GM12878 (cell line): ENCODE data around the gene ADAMTS16. TPM values are rescaled to one million over a fixed set of nuclear protein-coding genes. Genes with fewer than 3 reads are reported as not detected.

ENCODE experiments used
- ATAC-seq: fragments of 200-7000 bp; cut with Tn5 transposase; 3 replicates; pipeline ENCODE4 v1.9.1; 2020; ENCODE audit warnings: mild to moderate bottlenecking, moderate library complexity
- BruUV-seq: library from RNA; stranded (reverse); fragments of 400-500 nt; replicated peaks from 2 replicates; lab custom pipeline; 2021; lab: Mats Ljungman, UMichigan
- CTCF ChIA-PET: fragments of 300-600 bp; sonication (Branson Sonifier 250); formaldehyde crosslinking; extraction: SDS; loops from one replicate; lab custom pipeline; 2021; ENCODE audit warnings: inconsistent platforms; lab: Yijun Ruan, JAX
- POLR2A ChIA-PET: fragments of 350-600 bp; formaldehyde crosslinking; extraction: SDS; loops from one replicate; lab custom pipeline; 2021; ENCODE audit warnings: inconsistent platforms; lab: Charles Lee
- RAD21 ChIA-PET: fragments of 300-600 bp; sonication (Branson Sonifier 250); formaldehyde crosslinking; loops from one replicate; lab custom pipeline; 2023; ENCODE audit warnings: antibody characterized with exemption; ENCODE audit not compliant: unreplicated experiment; lab: Charles Lee
- SMC1A ChIA-PET: fragments of 300-600 bp; sonication (Branson Sonifier 250); formaldehyde crosslinking; loops from one replicate; lab custom pipeline; 2023; ENCODE audit not compliant: unreplicated experiment, uncharacterized antibody; lab: Charles Lee
- DNase-seq: peaks from one replicate; pipeline ENCODE4 v3.0.0-alpha.2; 2011; ENCODE audit warnings: low read depth, low spot score
- FAIRE-seq: peaks from 3 replicates; lab custom pipeline; 2011; peaks lifted over from hg19 to GRCh38; lab: Jason Lieb, UNC
- H2AFZ ChIP-seq: 2 replicates; pipeline ENCODE4 v1.6.0; 2011; ENCODE audit warnings: low read depth, low read length, control low read depth; ENCODE audit not compliant: control insufficient read depth
- H3K27ac ChIP-seq: 2 replicates; pipeline ENCODE4 v1.5.1; 2011; ENCODE audit warnings: control low read depth; ENCODE audit not compliant: control insufficient read depth, insufficient read depth
- H3K27me3 ChIP-seq, 2 experiments: replicated peaks in 1 of 2; 2 replicates each; pipeline versions ENCODE4 v1.6.0 to v1.6.1; 2011; ENCODE audit warnings: low read length in 1 of 2; ENCODE audit not compliant: control insufficient read depth in 2 of 2, insufficient read depth in 2 of 2
- H3K36me3 ChIP-seq, 2 experiments: 2 replicates each; pipeline ENCODE4 v1.5.1; 2011; ENCODE audit warnings: low read length in 1 of 2; ENCODE audit not compliant: control insufficient read depth in 2 of 2, insufficient read depth in 2 of 2
- H3K4me1 ChIP-seq: 2 replicates; pipeline ENCODE4 v1.6.1; 2011; ENCODE audit warnings: mild to moderate bottlenecking, low read length, moderate library complexity, mixed read lengths; ENCODE audit not compliant: control insufficient read depth, insufficient read depth
- H3K4me2 ChIP-seq: 2 replicates; pipeline ENCODE4 v1.6.0; 2011; ENCODE audit warnings: control low read depth; ENCODE audit not compliant: control insufficient read depth, insufficient read depth
- H3K4me3 ChIP-seq: fragments of 200-600 bp; sonication (generic); 2 replicates; pipeline ENCODE4 v1.5.1; 2016
- H3K79me2 ChIP-seq: 2 replicates; pipeline ENCODE4 v1.6.0; 2011; ENCODE audit warnings: low read length; ENCODE audit not compliant: control insufficient read depth, insufficient read depth
- H3K9ac ChIP-seq: 2 replicates; pipeline ENCODE4 v1.8.0; 2011; ENCODE audit warnings: low read length, control low read depth, mixed read lengths; ENCODE audit not compliant: control insufficient read depth, insufficient read depth
- H3K9me3 ChIP-seq: replicated peaks from 3 replicates; pipeline ENCODE4 v1.5.1; 2011; ENCODE audit warnings: mild to moderate bottlenecking, low read length; ENCODE audit not compliant: control insufficient read depth, insufficient read depth
- H4K20me1 ChIP-seq: 2 replicates; pipeline ENCODE4 v1.6.0; 2011; ENCODE audit not compliant: control insufficient read depth, insufficient read depth
- BRCA1 ChIP-seq: IDR thresholded peaks from 2 replicates; pipeline ENCODE4 v1.6.1; 2011; ENCODE audit warnings: low read depth, low read length, improper control_type of control experiment
- CBFB ChIP-seq: IDR thresholded peaks from 2 replicates; pipeline ENCODE4 v1.6.1; 2016; ENCODE audit warnings: antibody characterized with exemption, low read depth
- CREM ChIP-seq: IDR thresholded peaks from 2 replicates; pipeline ENCODE4 v1.6.1; 2014; ENCODE audit warnings: antibody characterized with exemption, low read depth
- ETV6 ChIP-seq, 2 experiments: fragments of 450-650 bp in 1 of 2; IDR thresholded peaks in 1 of 2; conservative IDR thresholded peaks in 1 of 2; 2 replicates each; pipeline ENCODE4 v1.6.1; 2014; ENCODE audit warnings: antibody characterized with exemption in 1 of 2, borderline replicate concordance in 1 of 2, low read depth in 1 of 2, mild to moderate bottlenecking in 1 of 2, moderate library complexity in 1 of 2
- EZH2 ChIP-seq: IDR thresholded peaks from 2 replicates; pipeline ENCODE4 v1.6.1; 2012; ENCODE audit warnings: low read depth, mild to moderate bottlenecking, control low read depth, inconsistent platforms, low read length, borderline replicate concordance; ENCODE audit not compliant: control insufficient read depth
- MYC ChIP-seq: IDR thresholded peaks from 2 replicates; pipeline ENCODE4 v1.6.1; 2011; ENCODE audit warnings: mild to moderate bottlenecking, low read length, moderate library complexity, inconsistent platforms; ENCODE audit not compliant: insufficient read depth, insufficient replicate concordance, insufficient read length, severe bottlenecking
- NFXL1 ChIP-seq: fragments of 450-650 bp; IDR thresholded peaks from 2 replicates; pipeline ENCODE4 v1.6.1; 2017; ENCODE audit warnings: antibody characterized with exemption, mild to moderate bottlenecking, borderline replicate concordance
- POLR2A ChIP-seq: IDR thresholded peaks from 2 replicates; pipeline ENCODE4 v1.6.1; 2011; ENCODE audit warnings: low read depth, mild to moderate bottlenecking, low read length
- RBBP5 ChIP-seq: fragments of 200-600 bp; sonication (generic); conservative IDR thresholded peaks from 2 replicates; pipeline ENCODE4 v1.6.1; 2016
- SMAD5 ChIP-seq: IDR thresholded peaks from 2 replicates; pipeline ENCODE4 v1.6.1; 2016; ENCODE audit warnings: antibody characterized with exemption, low read depth
- SPI1 ChIP-seq: IDR thresholded peaks from 2 replicates; pipeline ENCODE4 v1.6.1; 2011; ENCODE audit warnings: low read depth, mild to moderate bottlenecking, low read length, moderate library complexity, borderline replicate concordance; ENCODE audit not compliant: insufficient read depth
- STAT1 ChIP-seq: fragments of 450-650 bp; conservative IDR thresholded peaks from 2 replicates; pipeline ENCODE4 v1.6.1; 2014; ENCODE audit warnings: antibody characterized with exemption, mild to moderate bottlenecking
- SUPT20H ChIP-seq: IDR thresholded peaks from 2 replicates; pipeline ENCODE4 v1.6.1; 2011; ENCODE audit warnings: low read depth, mild to moderate bottlenecking, low read length, moderate library complexity, borderline replicate concordance; ENCODE audit not compliant: control insufficient read depth
- TAF1 ChIP-seq: IDR thresholded peaks from 2 replicates; pipeline ENCODE4 v1.6.1; 2011; ENCODE audit warnings: mild to moderate bottlenecking, low read depth, low read length, borderline replicate concordance
- ZZZ3 ChIP-seq: IDR thresholded peaks from 2 replicates; pipeline ENCODE4 v1.6.1; 2011; ENCODE audit warnings: low read depth; ENCODE audit not compliant: control insufficient read depth, insufficient read length
- WGBS: methylation state at CpG from one replicate; pipeline ENCODE4 v1.1.6; 2016; ENCODE audit warnings: low lambda C conversion rate; ENCODE audit not compliant: insufficient replicate concordance, insufficient coverage; ENCODE audit errors: missing lambda C conversion rate; 5-methylcytosine and 5-hydroxymethylcytosine counted together
- in situ Hi-C: fragments of 300-500 bp; cut with MboI; formaldehyde crosslinking; loops from 9 replicates; pipeline ENCODE4 v1.14.3; 2018; ENCODE audit warnings: mixed read lengths
- intact Hi-C: fragments of 100-400 bp; cut with micrococcal nuclease; formaldehyde crosslinking; loops from one replicate; pipeline ENCODE4 v1.14.2; 2022; ENCODE audit not compliant: unreplicated experiment
- polyA plus RNA-seq, 11 experiments: library from polyadenylated mRNA; depleted of rRNA in 4 of 11; unstranded in 6 of 11; stranded (reverse) in 5 of 11; fragments of >200 nt; fragmentation: Nextera tagmentation in 4 of 11; fragmentation: Illumina TruSeq in 1 of 11; extraction: Ambion mirVana in 4 of 11; extraction: Trizol in 1 of 11; gene quantifications; 1 replicate in 1 of 11; 2 replicates in 10 of 11; pipeline versions ENCODE4 v1.2.1 to v1.2.3, GENCODE V29; 2011 to 2016; ENCODE audit warnings: inconsistent platforms in 2 of 11, missing spikeins in 2 of 11, low read depth in 1 of 11
- total RNA-seq, 4 experiments: library from RNA; depleted of rRNA in 3 of 4; stranded (reverse); fragments of >200 nt in 3 of 4; fragmentation: Illumina TruSeq in 1 of 4; extraction: Trizol in 1 of 4; gene quantifications; 2 replicates each; pipeline versions ENCODE4 v1.2.1 to v1.2.3, GENCODE V29; 2013 to 2021

The ADAMTS16 gene
- total and polyA plus RNA-seq, 10 of the 15 experiments (the other 5 are each of a cell fraction or from before 2014, with no cell fraction given) = 0.04 TPM; not detected in 9

DNA sequence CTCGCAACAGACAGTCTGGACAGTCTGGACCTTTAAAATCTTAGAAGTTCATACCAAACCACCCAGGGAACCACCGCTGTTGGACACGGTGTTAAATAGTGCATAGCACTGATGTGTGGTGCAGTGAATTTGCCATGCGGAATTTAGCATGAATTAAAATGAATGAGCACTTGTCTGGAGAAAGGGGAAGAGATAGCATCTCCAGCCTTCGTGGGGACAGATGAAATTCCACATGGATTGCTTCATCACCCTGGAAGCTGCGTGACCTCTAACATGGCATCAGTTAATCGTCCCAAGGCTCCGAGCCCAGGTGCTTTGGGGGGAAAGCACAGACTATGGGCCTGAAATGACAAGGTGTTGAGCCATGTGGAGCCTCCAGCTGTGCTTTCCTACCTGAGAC lies 91.4 kb downstream of the ADAMTS16 start:
- H3K27me3 ChIP-seq = no peaks in the 10 kb centered on the region
- no TSS peak for BruUV-seq
- H3K4me1 ChIP-seq = no peaks in the 10 kb centered on the region
- H3K27ac ChIP-seq = no peak overlapping the region
- DNase-seq (no peak), FAIRE-seq (no peak), ATAC-seq (no peak)
- TF ChIP-seq SUPT20H (no peak), NFXL1 (no peak), POLR2A (no peak), SMAD5 (no peak), SPI1 (no peak), STAT1 (no peak), BRCA1 (no peak)
- no peak overlapping the region for H3K9ac ChIP-seq
- ChIA-PET CTCF (no interaction called here), POLR2A (no interaction called here), RAD21 (no interaction called here), SMC1A (no interaction called here)
- H3K36me3 ChIP-seq = no peaks in the 10 kb centered on the region
- 51% methylated on average over 8 of the region's 8 CpGs for WGBS
- H3K4me2 ChIP-seq = no peak overlapping the region
- intact Hi-C loops (no loop called here), in situ Hi-C loops (no loop called here)
- H3K9me3 ChIP-seq = no peaks in the 10 kb centered on the region
- no peaks in the 10 kb centered on the region for H3K79me2 ChIP-seq
- no peak overlapping the region for H2AFZ ChIP-seq
- H4K20me1 ChIP-seq = no peaks in the 10 kb centered on the region
- H3K4me3 ChIP-seq = no peak overlapping the region

DNA sequence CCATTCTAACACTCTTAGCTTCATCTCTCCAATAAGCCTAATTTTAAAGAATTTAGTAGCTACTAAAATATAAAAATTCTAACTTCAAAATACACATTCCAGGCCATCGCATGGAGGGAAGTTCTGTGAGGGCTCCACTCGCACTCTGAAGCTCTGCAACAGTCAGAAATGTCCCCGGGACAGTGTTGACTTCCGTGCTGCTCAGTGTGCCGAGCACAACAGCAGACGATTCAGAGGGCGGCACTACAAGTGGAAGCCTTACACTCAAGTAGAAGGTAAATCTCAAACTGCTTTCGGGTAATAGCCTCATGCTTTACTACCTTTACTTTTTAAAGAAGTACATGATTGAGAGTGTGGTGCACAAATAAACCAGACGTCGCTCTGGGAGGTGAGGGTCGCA lies 94.8 kb downstream of the ADAMTS16 start:
- ChIA-PET SMC1A (interaction anchor here (1.6 kb wide), 1 partner anchor 150 kb away, joined by 3 read pairs; no protein-coding TSS in a partner anchor), CTCF (no interaction called here), POLR2A (no interaction called here), RAD21 (interaction anchor here (0.7 kb wide), 1 partner anchor 255 kb away, joined by 4 read pairs; no protein-coding TSS in a partner anchor)
- H3K4me1 ChIP-seq = no peaks in the 10 kb centered on the region
- in situ Hi-C loops = no loop called here
- H4K20me1 ChIP-seq = no peaks in the 10 kb centered on the region
- H3K27me3 ChIP-seq = no peaks in the 10 kb centered on the region
- H3K79me2 ChIP-seq = no peaks in the 10 kb centered on the region
- no peak overlapping the region for H2AFZ ChIP-seq
- no peak for TF ChIP-seq CREM
- TF ChIP-seq MYC = no peak
- no peak for TF ChIP-seq CBFB
- TF ChIP-seq RBBP5 = no peak
- TF ChIP-seq TAF1 = no peak
- TF ChIP-seq ZZZ3 = no peak
- TF ChIP-seq ETV6 (conservative IDR thresholded peaks at IDR 0.05 in 1 of 2, IDR thresholded peaks at IDR 0.05 in 1 of 2; ENCODE audit: borderline replicate concordance in 1 of 2, low read depth in 1 of 2) = no peak
- TF ChIP-seq EZH2 = no peak
- intact Hi-C loops = no loop called here
- DNase-seq = no peak
- no peak overlapping the region for H3K4me3 ChIP-seq
- FAIRE-seq = no peak
- no TSS peak for BruUV-seq
- 54% methylated on average over 11 of the region's 11 CpGs for WGBS
- H3K36me3 ChIP-seq = no peaks in the 10 kb centered on the region
- no peak for ATAC-seq
- H3K9me3 ChIP-seq = no peaks in the 10 kb centered on the region
- H3K27ac ChIP-seq = no peak overlapping the region
- H3K4me2 ChIP-seq = no peak overlapping the region
- H3K9ac ChIP-seq = no peak overlapping the region
